ENCODE results near the gene TSPAN10. TPM values are rescaled to one million over a fixed set of nuclear protein-coding genes. Genes with fewer than 3 reads are reported as not detected.

Gene TSPAN10
- total and polyA plus RNA-seq, 2 of the 13 experiments (the other 11 are each of a cell fraction or from before 2014, with no cell fraction given) = 0.54 to 0.75 TPM

GRCh38 chr17:81636505-81637288 lies at the start of gene TSPAN10, which contains the start of gene NPLOC4 (continued):
- TF ChIP-seq MLX (CRISPR knock-in tag; IDR thresholded peaks at IDR 0.05) (peak; percentile 58; the same call in 1 of the 2 replicates), ZBTB25 (CRISPR knock-in tag; IDR thresholded peaks at IDR 0.05) (peak; percentile 94; the same call in 1 of the 2 replicates), KDM3A (CRISPR knock-in tag; IDR thresholded peaks at IDR 0.05; ENCODE audit: low read depth) (0 out of 2 replicates have a peak, but pooled peaks have one; percentile 93), ZNF44 (CRISPR knock-in tag; IDR thresholded peaks at IDR 0.05) (no peak), RXRA (CRISPR knock-in tag; IDR thresholded peaks at IDR 0.05) (peak; percentile 73), YEATS4 (CRISPR knock-in tag; IDR thresholded peaks at IDR 0.05; ENCODE audit: borderline replicate concordance) (peak; percentile 97), ERF (CRISPR knock-in tag; IDR thresholded peaks at IDR 0.05) (peak; percentile 97), HIC2 (CRISPR knock-in tag; IDR thresholded peaks at IDR 0.05; ENCODE audit: low read depth) (no peak), ZBTB1 (CRISPR knock-in tag; IDR thresholded peaks at IDR 0.05; ENCODE audit: borderline replicate concordance) (no peak), CBX5 (CRISPR knock-in tag; IDR thresholded peaks at IDR 0.05; ENCODE audit: borderline replicate concordance) (peak; percentile 84; the same call in 1 of the 2 replicates), FOXP4 (CRISPR knock-in tag; IDR thresholded peaks at IDR 0.05) (peak; percentile 73), HNF4A (CRISPR knock-in tag; IDR thresholded peaks at IDR 0.05) (peak; percentile 32), ZNF234 (CRISPR knock-in tag; conservative IDR thresholded peaks at IDR 0.05) (no peak; the same call in 1 of the 2 replicates), SMARCE1 (IDR thresholded peaks at IDR 0.05; ENCODE audit: borderline replicate concordance) (0 out of 2 replicates have a peak, but pooled peaks have one; percentile 38), IRF2 (CRISPR knock-in tag; IDR thresholded peaks at IDR 0.05) (peak; percentile 94), RARG (CRISPR knock-in tag; IDR thresholded peaks at IDR 0.05; ENCODE audit: low read depth) (no peak), PTBP1 (IDR thresholded peaks at IDR 0.05; ENCODE audit: low read depth, low read length, poor library complexity, severe bottlenecking) (peak; percentile 15), ZBTB10 (CRISPR knock-in tag; IDR thresholded peaks at IDR 0.05; ENCODE audit: borderline replicate concordance) (no peak; the same call in 1 of the 2 replicates), ZNF510 (CRISPR knock-in tag; IDR thresholded peaks at IDR 0.05; ENCODE audit: low read depth) (no peak), ZNF776 (CRISPR knock-in tag; IDR thresholded peaks at IDR 0.05) (peak; percentile 70; the same call in 1 of the 2 replicates), RELA (CRISPR knock-in tag; IDR thresholded peaks at IDR 0.05) (peak; percentile 90)

Measured in HepG2 (cell line).